ENCODE data around the gene PRRT1B.
"Not testable (repeated sequence)": the region's sequence is repeated elsewhere in the genome, so short reads cannot be mapped to it uniquely, and the experiment has no call there.

PRRT1B gene
- 0 to 0.20 reads per million in 2 donors for total RNA-seq

GRCh38 chr9:131545003-131545785 lies at the start of gene PRRT1B:
TSS of gene PRRT1B (plus strand) at chr9:131545523. CDS start at chr9:131545616, 93 bp downstream.
- no peak for DNase-seq

- no peak for DNase-seq
Measured at GRCh38 chr9:131495785-131496184, 49.5 kb upstream of the PRRT1B start.

- no peak for DNase-seq
Measured at GRCh38 chr9:131496844-131497405, 48.4 kb upstream of the PRRT1B start.

GRCh38 chr9:131499254-131499767 lies 46.0 kb upstream of the PRRT1B start:
- DNase-seq = no peak

- DNase-seq = peak in 4 of 5 experiments; percentile 58 to 91 (median 75)
Measured at GRCh38 chr9:131500377-131500776, 44.9 kb upstream of the PRRT1B start.

DNA sequence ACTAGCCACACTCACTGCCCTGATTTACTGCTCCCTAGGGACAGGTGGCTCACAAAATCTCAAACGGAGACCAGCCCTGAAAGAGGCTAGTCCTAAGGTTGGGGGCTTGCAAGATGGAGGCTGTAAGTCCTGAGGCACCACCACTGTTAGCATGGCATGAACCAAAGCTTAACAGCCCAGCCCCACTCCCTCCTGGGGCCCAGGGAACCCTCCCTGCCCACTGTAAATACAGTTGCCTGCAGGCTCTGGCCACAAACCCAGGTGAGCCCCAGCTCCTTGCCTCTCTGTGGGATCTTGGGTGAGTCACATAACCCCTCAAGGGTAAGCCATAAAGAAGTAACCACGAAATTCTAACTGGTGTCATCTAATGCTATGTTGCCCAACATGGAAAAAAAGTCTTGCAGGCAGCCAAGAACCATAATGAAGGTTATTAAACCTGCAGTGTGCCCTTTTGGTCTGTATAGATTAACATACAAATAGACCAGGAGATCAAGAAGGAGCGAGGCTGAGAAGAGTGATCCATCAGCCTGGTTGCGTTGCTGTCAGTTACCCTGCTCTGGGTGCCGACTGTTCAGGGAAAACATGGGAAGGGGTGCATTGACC lies 44.3 kb upstream of the PRRT1B start:
- DNase-seq = peak in 4 of 5 experiments; percentile 20 to 84 (median 57)

- peak; percentile 77 to 92 (median 85) for DNase-seq
Measured at GRCh38 chr9:131502781-131503625, 42.3 kb upstream of the PRRT1B start, which contains the start of gene POMT1. TSS of gene POMT1 (plus strand) at chr9:131502918. CDS start at chr9:131504219, 1,301 bp downstream.

DNA sequence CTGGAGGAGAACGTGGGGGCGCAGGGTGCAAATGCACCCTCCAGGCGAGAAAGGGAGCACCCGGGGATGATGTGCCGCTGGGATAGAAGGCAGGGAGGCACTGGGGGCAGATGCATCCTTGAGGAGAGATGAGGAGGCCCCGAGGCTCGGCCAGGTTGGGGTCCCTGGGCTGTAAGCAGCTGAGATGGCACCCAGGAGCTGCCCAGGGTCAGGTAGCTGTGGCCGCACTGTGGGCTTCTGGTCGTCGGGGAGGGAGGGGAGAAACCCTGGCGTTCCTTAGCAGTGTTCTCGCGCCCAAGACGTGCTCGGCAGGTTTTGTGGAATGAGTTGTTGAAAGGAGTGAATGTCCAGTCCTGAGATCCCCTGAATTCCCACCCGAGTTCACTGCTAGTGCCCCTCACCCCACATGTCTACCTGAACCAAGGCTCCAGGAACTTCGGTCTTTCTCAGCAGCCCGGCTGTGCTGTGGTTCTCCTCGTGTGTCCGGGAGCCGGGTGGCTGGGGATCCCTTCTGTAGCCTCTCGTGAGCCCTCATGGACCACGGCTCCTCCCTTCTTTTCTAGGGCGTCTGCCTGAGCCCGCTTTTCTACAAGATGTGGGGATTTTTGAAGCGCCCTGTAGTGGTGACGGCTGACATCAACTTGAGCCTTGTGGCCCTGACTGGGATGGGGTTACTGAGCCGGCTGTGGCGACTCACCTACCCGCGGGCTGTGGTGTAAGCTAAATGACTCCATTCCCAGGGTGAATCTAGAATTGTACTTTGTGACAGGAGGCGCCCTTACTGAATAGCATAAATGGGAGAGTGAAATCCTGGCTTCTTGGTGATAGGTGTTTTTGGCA lies 41.5 kb upstream of the PRRT1B start:
- DNase-seq = peak in 4 of 5 experiments; percentile 28 to 88 (median 56)

DNA sequence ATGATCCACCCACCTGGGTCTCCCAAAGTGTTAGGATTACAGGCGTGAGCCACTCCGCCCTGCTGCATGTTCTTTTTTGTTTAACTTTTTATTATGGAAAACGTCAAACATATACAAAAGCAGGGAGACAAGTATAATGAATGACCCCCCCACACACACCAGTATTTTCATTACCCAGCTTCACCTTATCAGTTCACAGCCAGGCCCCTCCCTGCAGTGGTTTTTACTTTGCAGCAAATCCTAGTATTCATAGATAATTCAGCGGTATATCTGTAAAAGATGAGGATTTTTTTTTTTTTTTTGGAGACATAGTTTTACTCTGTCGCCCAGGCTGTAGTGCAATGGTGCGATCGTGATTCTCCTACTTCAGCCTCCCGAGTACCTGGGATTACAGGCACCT lies 40.3 kb upstream of the PRRT1B start:
- DNase-seq = no peak

GRCh38 chr9:131511416-131511815 lies 33.9 kb upstream of the PRRT1B start:
- no peak for DNase-seq

- DNase-seq = no peak
Measured at GRCh38 chr9:131511880-131512279, 33.4 kb upstream of the PRRT1B start.

DNA sequence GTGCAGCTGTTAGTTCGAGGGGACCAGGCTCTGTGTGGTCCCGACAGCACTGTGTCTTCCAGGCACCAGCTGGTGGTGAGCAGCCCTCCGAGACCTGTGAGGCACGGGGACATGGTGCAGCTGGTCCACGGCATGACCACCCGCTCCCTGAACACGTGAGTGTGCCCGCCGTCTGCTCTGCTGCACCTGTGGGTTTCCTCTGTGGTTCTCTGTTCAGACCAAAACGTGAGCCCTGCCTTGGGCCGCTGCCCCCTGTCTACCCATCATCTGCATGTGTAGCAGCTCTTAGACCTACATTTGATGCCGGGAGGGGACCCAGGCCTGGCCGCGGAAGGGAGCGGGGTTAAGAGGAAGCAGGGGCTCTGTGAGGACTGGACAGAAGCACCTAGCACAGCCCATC lies 32.1 kb upstream of the PRRT1B start:
- no peak for DNase-seq

DNA sequence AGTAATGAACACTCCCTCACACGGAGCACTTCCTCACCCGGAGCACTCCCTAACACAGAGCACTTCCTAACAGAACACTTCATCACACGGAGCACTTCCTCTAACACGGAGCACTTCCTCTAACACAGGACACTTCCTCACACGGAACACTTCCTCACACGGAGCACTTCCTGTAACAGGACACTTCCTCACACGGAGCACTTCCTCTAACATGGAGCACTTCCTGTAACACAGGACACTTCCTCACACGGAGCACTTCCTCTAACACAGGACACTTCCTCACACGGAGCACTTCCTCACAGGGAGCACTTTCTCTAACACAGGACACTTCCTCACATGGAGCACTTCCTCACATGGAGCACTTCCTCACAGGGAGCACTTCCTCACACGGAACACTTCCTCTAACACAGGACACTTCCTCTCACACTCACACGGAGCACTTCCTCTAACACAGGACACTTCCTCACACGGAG lies 29.7 kb upstream of the PRRT1B start:
- not testable (repeated sequence) for DNase-seq

DNA sequence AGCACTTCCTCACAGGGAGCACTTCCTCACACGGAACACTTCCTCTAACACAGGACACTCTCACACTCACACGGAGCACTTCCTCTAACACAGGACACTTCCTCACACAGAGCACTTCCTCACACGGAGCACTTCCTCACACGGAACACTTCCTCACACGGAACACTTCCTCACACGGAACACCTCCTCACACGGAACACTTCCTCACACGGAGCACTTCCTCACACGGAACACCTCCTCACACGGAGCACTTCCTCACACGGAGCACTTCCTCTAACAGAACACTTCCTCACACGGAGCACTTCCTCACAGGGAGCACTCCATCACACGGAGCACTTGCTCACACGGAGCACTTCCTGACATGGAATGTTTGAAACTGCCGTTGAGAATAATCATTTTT lies 29.2 kb upstream of the PRRT1B start:
- no peak for DNase-seq

DNA sequence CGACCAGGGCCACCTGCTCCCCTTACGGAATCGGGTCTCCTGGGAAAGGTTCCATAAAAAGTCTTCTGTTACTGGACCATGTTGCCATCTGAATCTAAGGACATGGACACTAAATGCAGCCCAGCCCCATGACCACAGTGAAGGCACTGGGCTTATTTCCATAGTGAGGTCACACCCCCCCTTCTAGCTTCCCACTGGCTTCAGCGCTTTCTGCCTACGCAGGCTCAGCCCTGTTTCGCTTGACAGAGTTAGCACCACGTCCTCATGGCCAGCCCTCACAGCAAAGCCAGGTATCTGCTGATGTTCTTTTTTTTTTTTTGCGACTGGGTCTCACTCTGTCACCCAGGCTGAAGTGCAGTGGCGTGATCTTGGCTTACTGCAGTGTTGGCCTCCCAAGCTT lies 28.4 kb upstream of the PRRT1B start:
- DNase-seq = no peak

- DNase-seq = no peak
Measured at GRCh38 chr9:131517761-131518190, 27.5 kb upstream of the PRRT1B start.

GRCh38 chr9:131518553-131518952 lies 26.8 kb upstream of the PRRT1B start:
- no peak for DNase-seq

- DNase-seq = no peak
Measured at GRCh38 chr9:131520503-131520902, 24.8 kb upstream of the PRRT1B start.

GRCh38 chr9:131521203-131521602 lies 24.1 kb upstream of the PRRT1B start:
- DNase-seq = no peak

DNA sequence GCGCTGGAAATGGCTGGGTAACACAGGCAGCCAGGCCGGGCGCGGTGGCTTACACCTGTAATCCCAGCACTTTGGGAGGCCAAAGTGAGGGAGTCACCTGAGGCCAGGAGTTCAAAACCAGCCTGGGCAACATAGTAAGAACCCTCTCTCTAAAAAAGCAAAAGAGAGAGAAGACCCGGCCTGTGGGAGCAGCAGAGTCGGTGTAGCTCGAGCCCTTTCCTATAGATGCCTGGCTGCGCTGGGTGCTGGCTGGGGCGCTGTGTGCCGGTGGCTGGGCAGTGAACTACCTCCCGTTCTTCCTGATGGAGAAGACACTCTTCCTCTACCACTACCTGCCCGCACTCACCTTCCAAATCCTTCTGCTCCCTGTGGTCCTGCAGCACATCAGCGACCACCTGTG lies 23.5 kb upstream of the PRRT1B start:
- no peak for DNase-seq
